Eye (tissue), 1 donor: ENCODE data around the gene SCN7A.

Experiments
- DNase-seq: peaks from one replicate; pipeline ENCODE4 v3.0.0-alpha.2; 2015

SCN7A gene

DNA sequence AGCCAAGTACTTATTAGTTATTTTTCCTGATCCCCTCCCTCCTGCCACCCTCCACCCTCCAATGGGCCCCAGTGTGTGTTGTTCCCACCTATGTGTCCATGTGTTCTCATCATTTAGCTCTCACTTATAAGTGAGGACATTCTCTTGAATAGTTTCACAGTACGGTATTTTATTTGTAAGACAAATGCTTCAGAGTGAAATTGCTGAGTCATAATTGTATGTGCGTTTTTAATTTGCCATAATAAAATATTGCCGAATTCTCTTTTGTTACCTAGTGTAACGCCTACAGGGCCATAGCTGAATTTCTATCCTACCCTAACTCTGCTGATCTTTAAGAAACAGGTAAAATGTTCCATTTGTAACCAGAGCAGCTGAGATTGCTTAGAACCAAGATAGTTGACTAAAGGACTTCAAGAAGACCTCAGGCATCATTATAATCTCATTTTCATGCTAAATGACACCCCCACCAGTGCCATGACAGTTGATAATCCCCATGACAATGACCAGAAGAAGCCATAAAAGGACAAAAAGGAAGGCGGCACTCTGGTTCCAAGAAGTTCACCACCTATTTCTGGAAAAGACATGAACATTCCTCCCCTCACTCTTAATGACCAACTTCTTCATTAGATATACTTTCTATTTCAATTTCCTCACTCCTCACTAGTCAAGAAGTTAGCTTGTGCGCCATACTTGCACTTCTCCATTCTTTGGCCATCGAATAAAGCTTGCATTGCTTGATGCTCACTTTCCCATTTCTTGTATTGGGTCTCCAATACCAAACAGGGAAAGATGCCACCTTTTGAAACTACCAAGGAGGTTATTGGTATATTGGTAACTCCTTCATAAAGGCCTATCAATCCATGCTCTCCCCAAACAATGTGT is 136.7 kb downstream of the SCN7A start:
- DNase-seq = no peak
